Measurements from ENCODE around the gene UBE3D. TPM values are rescaled to one million over a fixed set of nuclear protein-coding genes. Genes with fewer than 3 reads are reported as not detected.

The UBE3D gene
- total RNA-seq, 1 experiment from 2014 or later = 5.5 TPM

DNA sequence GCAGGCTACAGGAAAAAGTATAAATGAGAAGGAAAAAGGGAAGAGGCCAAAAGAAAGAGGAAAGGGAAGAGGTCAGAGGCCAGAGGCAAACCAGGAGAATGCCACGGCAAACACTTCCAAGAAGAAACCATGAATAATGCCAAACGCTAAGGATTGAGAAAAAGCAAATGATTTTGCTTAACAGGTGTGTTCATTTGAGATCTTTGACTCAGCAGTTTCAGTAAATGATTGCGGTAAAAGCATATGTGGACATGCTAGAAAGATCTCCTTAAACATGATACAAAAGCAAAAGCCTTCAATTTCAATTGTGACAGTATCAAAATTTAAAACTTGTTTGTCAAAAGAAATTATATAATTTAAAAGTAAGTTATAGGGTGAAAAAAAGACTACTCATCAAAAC lies 70.6 kb downstream of the UBE3D start:
- H4K20me1 ChIP-seq (ENCODE audit: insufficient read depth) = no peaks in the 10 kb centered on the region
- H3K27ac ChIP-seq = no peak overlapping the region
- H3F3A ChIP-seq (ENCODE audit: insufficient read depth, low read depth) = no peaks in the 10 kb centered on the region
- H3K9me2 ChIP-seq (ENCODE audit: insufficient read depth) = no peaks in the 10 kb centered on the region
- no peaks in the 10 kb centered on the region for H3K27me3 ChIP-seq (ENCODE audit: insufficient read depth, low read depth)
- intact Hi-C loops (cut with micrococcal nuclease; ENCODE audit: unreplicated experiment) = no loop called here
- no peak overlapping the region for H3K4me2 ChIP-seq
- no peaks in the 10 kb centered on the region for H3K9me3 ChIP-seq (ENCODE audit: insufficient read depth, low read depth)
- CTCF ChIA-PET = no interaction called here
- H3K36me3 ChIP-seq (ENCODE audit: low read depth) = no peaks in the 10 kb centered on the region
- no peak for DNase-seq
- POLR2A ChIA-PET (ENCODE audit: unreplicated experiment) = no interaction called here
- no peaks in the 10 kb centered on the region for H3K4me1 ChIP-seq (replicated peaks; ENCODE audit: insufficient read depth)
- H2AFZ ChIP-seq = no peak overlapping the region
- no peak for TF ChIP-seq EZH2 (IDR thresholded peaks at IDR 0.05; ENCODE audit: low read depth)
- TF ChIP-seq, protein P1, sequence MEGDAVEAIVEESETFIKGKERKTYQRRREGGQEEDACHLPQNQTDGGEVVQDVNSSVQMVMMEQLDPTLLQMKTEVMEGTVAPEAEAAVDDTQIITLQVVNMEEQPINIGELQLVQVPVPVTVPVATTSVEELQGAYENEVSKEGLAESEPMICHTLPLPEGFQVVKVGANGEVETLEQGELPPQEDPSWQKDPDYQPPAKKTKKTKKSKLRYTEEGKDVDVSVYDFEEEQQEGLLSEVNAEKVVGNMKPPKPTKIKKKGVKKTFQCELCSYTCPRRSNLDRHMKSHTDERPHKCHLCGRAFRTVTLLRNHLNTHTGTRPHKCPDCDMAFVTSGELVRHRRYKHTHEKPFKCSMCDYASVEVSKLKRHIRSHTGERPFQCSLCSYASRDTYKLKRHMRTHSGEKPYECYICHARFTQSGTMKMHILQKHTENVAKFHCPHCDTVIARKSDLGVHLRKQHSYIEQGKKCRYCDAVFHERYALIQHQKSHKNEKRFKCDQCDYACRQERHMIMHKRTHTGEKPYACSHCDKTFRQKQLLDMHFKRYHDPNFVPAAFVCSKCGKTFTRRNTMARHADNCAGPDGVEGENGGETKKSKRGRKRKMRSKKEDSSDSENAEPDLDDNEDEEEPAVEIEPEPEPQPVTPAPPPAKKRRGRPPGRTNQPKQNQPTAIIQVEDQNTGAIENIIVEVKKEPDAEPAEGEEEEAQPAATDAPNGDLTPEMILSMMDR (conservative IDR thresholded peaks at IDR 0.05) = no peak
- no peaks in the 10 kb centered on the region for H3K79me2 ChIP-seq (ENCODE audit: low read depth)
- no TSS peak for BruUV-seq (replicated peaks)
- H3K4me3 ChIP-seq = no peak overlapping the region

GRCh38 chr6:82989736-82990290 lies 75.8 kb downstream of the UBE3D start:
- H3K9me2 ChIP-seq (ENCODE audit: insufficient read depth) = no peaks in the 10 kb centered on the region
- H3K79me2 ChIP-seq (ENCODE audit: low read depth) = no peaks in the 10 kb centered on the region
- H3F3A ChIP-seq (ENCODE audit: insufficient read depth, low read depth) = no peaks in the 10 kb centered on the region
- no peak overlapping the region for H3K27ac ChIP-seq
- H3K4me3 ChIP-seq = no peak overlapping the region
- no peak for TF ChIP-seq EZH2 (IDR thresholded peaks at IDR 0.05; ENCODE audit: low read depth)
- TF ChIP-seq, protein P1 (conservative IDR thresholded peaks at IDR 0.05) = no peak
- intact Hi-C loops (cut with micrococcal nuclease; ENCODE audit: unreplicated experiment) = no loop called here
- ChIA-PET POLR2A (ENCODE audit: unreplicated experiment) (no interaction called here), CTCF (no interaction called here)
- no peaks in the 10 kb centered on the region for H3K27me3 ChIP-seq (ENCODE audit: insufficient read depth, low read depth)
- no peak overlapping the region for H2AFZ ChIP-seq
- H3K36me3 ChIP-seq (ENCODE audit: low read depth) = no peaks in the 10 kb centered on the region
- no peaks in the 10 kb centered on the region for H4K20me1 ChIP-seq (ENCODE audit: insufficient read depth)
- no TSS peak for BruUV-seq (replicated peaks)
- H3K4me2 ChIP-seq = no peak overlapping the region
- H3K4me1 ChIP-seq (replicated peaks; ENCODE audit: insufficient read depth) = no peaks in the 10 kb centered on the region
- no peak for DNase-seq
- no peaks in the 10 kb centered on the region for H3K9me3 ChIP-seq (ENCODE audit: insufficient read depth, low read depth)

GRCh38 chr6:82988930-82989351 lies 76.7 kb downstream of the UBE3D start:
- H3K4me1 ChIP-seq (replicated peaks; ENCODE audit: insufficient read depth) = no peaks in the 10 kb centered on the region
- H4K20me1 ChIP-seq (ENCODE audit: insufficient read depth) = no peaks in the 10 kb centered on the region
- ChIA-PET CTCF (no interaction called here), POLR2A (ENCODE audit: unreplicated experiment) (interaction anchor here (0.7 kb wide), 1 partner anchor 246 kb away, joined by 5 read pairs; no protein-coding TSS in a partner anchor)
- H3K9me2 ChIP-seq (ENCODE audit: insufficient read depth) = no peaks in the 10 kb centered on the region
- no peak overlapping the region for H2AFZ ChIP-seq
- no peaks in the 10 kb centered on the region for H3F3A ChIP-seq (ENCODE audit: insufficient read depth, low read depth)
- no peak overlapping the region for H3K4me2 ChIP-seq
- H3K36me3 ChIP-seq (ENCODE audit: low read depth) = no peaks in the 10 kb centered on the region
- H3K4me3 ChIP-seq = no peak overlapping the region
- no peak for DNase-seq
- no peaks in the 10 kb centered on the region for H3K27me3 ChIP-seq (ENCODE audit: insufficient read depth, low read depth)
- H3K79me2 ChIP-seq (ENCODE audit: low read depth) = no peaks in the 10 kb centered on the region
- intact Hi-C loops (cut with micrococcal nuclease; ENCODE audit: unreplicated experiment) = no loop called here
- BruUV-seq (replicated peaks) = no TSS peak
- no peak overlapping the region for H3K27ac ChIP-seq
- H3K9me3 ChIP-seq (ENCODE audit: insufficient read depth, low read depth) = no peaks in the 10 kb centered on the region
- TF ChIP-seq, protein P1 (conservative IDR thresholded peaks at IDR 0.05) = no peak
- no peak for TF ChIP-seq EZH2 (IDR thresholded peaks at IDR 0.05; ENCODE audit: low read depth)
